ENCODE results near the gene UGT1A6. TPM values are rescaled to one million over a fixed set of nuclear protein-coding genes. Genes with fewer than 3 reads are reported as not detected.
A peak's percentile ranks its signal among the peaks of the same experiment; 100 is the strongest.

UGT1A6 gene
- total and polyA plus RNA-seq, 2 of the 13 experiments (the other 11 are each of a cell fraction or from before 2014, with no cell fraction given) = 0.25 TPM; not detected in 1

- TF ChIP-seq KDM3A (CRISPR knock-in tag; IDR thresholded peaks at IDR 0.05; ENCODE audit: low read depth) = peak; percentile 70; the same call in 1 of the 2 replicates
- peak; percentile 93 for TF ChIP-seq HOXA5 (CRISPR knock-in tag; IDR thresholded peaks at IDR 0.05)
- peak; percentile 99 for TF ChIP-seq BCL6 (CRISPR knock-in tag; IDR thresholded peaks at IDR 0.05)
- peak; percentile 59; the same call in 1 of the 2 replicates for TF ChIP-seq ZNF589 (CRISPR knock-in tag; conservative IDR thresholded peaks at IDR 0.05)
- TF ChIP-seq, protein P1, sequence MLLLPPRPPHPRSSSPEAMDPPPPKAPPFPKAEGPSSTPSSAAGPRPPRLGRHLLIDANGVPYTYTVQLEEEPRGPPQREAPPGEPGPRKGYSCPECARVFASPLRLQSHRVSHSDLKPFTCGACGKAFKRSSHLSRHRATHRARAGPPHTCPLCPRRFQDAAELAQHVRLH (CRISPR knock-in tag; IDR thresholded peaks at IDR 0.05; ENCODE audit: borderline replicate concordance, low read depth) = peak; percentile 57; the same call in 1 of the 2 replicates
- TF ChIP-seq ZNF281 (CRISPR knock-in tag; IDR thresholded peaks at IDR 0.05; ENCODE audit: borderline replicate concordance) = peak; percentile 71; the same call in 1 of the 2 replicates
- TF ChIP-seq ZNF235 (CRISPR knock-in tag; IDR thresholded peaks at IDR 0.05; ENCODE audit: borderline replicate concordance) = 0 out of 2 replicates have a peak, but pooled peaks have one; percentile 25
- TF ChIP-seq ZFYVE20 (CRISPR knock-in tag; IDR thresholded peaks at IDR 0.05; ENCODE audit: borderline replicate concordance, low read depth) = no peak
- TF ChIP-seq ZNF749 (CRISPR knock-in tag; IDR thresholded peaks at IDR 0.05; ENCODE audit: borderline replicate concordance) = peak; percentile 35; the same call in 1 of the 2 replicates
- TF ChIP-seq CBFB (CRISPR knock-in tag; IDR thresholded peaks at IDR 0.05) = 0 out of 2 replicates have a peak, but pooled peaks have one; percentile 80
- peak; percentile 69; the same call in 1 of the 2 replicates for TF ChIP-seq ZMYM3 (CRISPR knock-in tag; IDR thresholded peaks at IDR 0.05)
- peak; percentile 75; the same call in 1 of the 2 replicates for TF ChIP-seq ZNF556 (CRISPR knock-in tag; IDR thresholded peaks at IDR 0.05; ENCODE audit: borderline replicate concordance)
- TF ChIP-seq ZNF232 (CRISPR knock-in tag; IDR thresholded peaks at IDR 0.05; ENCODE audit: borderline replicate concordance) = peak; percentile 85; the same call in 1 of the 2 replicates
- TF ChIP-seq SALL1 (CRISPR knock-in tag; IDR thresholded peaks at IDR 0.05) = peak; percentile 84; the same call in 1 of the 2 replicates
- TF ChIP-seq STAT5B (CRISPR knock-in tag; IDR thresholded peaks at IDR 0.05) = peak; percentile 90; the same call in 1 of the 2 replicates
- peak; percentile 81 to 97; a peak in 3 of 4 replicates for TF ChIP-seq EP300 (IDR thresholded peaks at IDR 0.05; ENCODE audit: low read depth in 2 of 2, low read length in 2 of 2)
- TF ChIP-seq EP300 (CRISPR knock-in tag; IDR thresholded peaks at IDR 0.05; ENCODE audit: borderline replicate concordance) = peak; percentile 93
- TF ChIP-seq, protein P2, sequence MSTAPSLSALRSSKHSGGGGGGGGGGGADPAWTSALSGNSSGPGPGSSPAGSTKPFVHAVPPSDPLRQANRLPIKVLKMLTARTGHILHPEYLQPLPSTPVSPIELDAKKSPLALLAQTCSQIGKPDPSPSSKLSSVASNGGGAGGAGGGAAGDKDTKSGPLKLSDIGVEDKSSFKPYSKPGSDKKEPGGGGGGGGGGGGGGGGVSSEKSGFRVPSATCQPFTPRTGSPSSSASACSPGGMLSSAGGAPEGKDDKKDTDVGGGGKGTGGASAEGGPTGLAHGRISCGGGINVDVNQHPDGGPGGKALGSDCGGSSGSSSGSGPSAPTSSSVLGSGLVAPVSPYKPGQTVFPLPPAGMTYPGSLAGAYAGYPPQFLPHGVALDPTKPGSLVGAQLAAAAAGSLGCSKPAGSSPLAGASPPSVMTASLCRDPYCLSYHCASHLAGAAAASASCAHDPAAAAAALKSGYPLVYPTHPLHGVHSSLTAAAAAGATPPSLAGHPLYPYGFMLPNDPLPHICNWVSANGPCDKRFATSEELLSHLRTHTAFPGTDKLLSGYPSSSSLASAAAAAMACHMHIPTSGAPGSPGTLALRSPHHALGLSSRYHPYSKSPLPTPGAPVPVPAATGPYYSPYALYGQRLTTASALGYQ (CRISPR knock-in tag; IDR thresholded peaks at IDR 0.05) = peak; percentile 100
- TF ChIP-seq KLF16 (CRISPR knock-in tag; IDR thresholded peaks at IDR 0.05) = peak in 1 of 2 experiments; percentile 92; a peak in 2 of 4 replicates
- peak; percentile 81 for TF ChIP-seq ATF7 (IDR thresholded peaks at IDR 0.05)
- peak; percentile 91; the same call in 1 of the 2 replicates for TF ChIP-seq ATF7 (CRISPR knock-in tag; IDR thresholded peaks at IDR 0.05)
- TF ChIP-seq RCOR2 (CRISPR knock-in tag; IDR thresholded peaks at IDR 0.05) = peak; percentile 96
- TF ChIP-seq ZSCAN31 (CRISPR knock-in tag; IDR thresholded peaks at IDR 0.05; ENCODE audit: low read depth) = peak; percentile 59; the same call in 1 of the 2 replicates
- TF ChIP-seq GFI1 (CRISPR knock-in tag; IDR thresholded peaks at IDR 0.05; ENCODE audit: borderline replicate concordance) = peak; percentile 95
- peak; percentile 82; the same call in 1 of the 2 replicates for TF ChIP-seq EHMT2 (IDR thresholded peaks at IDR 0.05; ENCODE audit: borderline replicate concordance, low read depth, low read length)
Measured at GRCh38 chr2:233745073-233745755, 52.5 kb downstream of the UGT1A6 start (continued).

Data from HepG2 (cell line).